ENCODE results near the gene MAJIN. TPM values are rescaled to one million over a fixed set of nuclear protein-coding genes. Genes with fewer than 3 reads are reported as not detected.

The MAJIN gene, protein sequence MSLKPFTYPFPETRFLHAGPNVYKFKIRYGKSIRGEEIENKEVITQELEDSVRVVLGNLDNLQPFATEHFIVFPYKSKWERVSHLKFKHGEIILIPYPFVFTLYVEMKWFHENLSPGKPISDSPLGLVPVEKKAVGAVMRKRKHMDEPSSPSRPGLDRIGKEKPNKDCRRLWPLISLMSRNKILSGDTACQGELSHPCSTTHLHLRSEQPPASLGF
- not detected for total RNA-seq
- not detected for polyA plus RNA-seq (ENCODE audit: insufficient read depth in 1 of 8, insufficient read length in 8 of 8, low replicate concordance in 1 of 8)
- long read RNA-seq, donor 1: 0 reads
- long read RNA-seq, donor 2: 0 reads
- long read RNA-seq, donor 3: 0 reads
- long read RNA-seq, donor 4: 0 reads
- long read RNA-seq, donor 5: 0 reads
- long read RNA-seq, donor 6: 0 reads
- long read RNA-seq, donor 7: 0 reads
- long read RNA-seq, donor 8: 0 reads
- long read RNA-seq, donor 9: 0 reads
- long read RNA-seq, donor 10, partial matches to known transcripts: 70 of 70 reads
- long read RNA-seq, donor 10, other reads (novel, unspliced or antisense): 0 of 70 reads
- long read RNA-seq, donor 11: 0 reads

DNA sequence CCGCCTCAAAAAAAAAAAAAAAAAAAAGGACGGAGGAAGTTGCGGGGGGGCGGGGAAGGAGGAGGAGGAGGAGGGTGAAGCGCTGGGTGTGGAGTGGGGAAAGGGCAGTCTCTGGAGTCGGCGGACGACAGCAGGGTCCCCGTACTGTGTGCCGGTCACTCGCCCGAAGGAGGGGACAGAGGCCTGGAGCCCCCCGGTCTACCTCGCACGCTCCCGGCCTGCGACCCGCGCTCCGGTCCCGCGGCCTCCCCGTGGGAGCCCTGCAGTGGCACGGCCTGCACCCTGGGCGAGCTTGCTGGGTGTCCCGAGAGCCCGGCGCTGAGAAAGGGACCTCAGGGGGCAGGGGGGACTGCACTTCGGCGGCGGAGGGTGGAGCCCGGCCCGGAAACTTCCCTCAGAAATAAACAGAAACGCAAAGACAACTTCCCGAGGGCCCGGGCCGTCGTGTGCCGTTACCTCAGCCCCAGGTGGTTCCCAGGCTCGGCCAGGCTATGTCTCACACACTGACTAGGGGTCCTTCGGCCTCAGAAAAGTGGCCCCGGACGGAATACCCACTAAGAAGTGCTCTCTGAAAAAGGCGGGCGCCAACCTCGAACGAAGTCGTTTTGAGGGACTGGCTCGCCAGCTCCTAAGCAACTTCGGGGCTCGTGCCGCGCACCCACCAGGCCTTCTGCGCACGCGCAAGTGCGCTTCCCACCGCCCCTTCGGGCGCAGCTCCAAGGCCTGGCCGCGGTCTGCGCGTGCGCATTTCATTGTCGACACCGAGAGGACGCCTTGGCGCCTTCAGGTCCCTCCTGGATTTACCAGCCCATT lies at the start of gene MAJIN:
TSS of gene MAJIN (minus strand) at position 688 of the 813 bp plus-strand sequence. CDS start 12,703 bp downstream, outside the sequence.
- WGBS (ENCODE audit: insufficient coverage): 12% methylated on average over 55 of the region's 69 CpGs
- H3K4me3 ChIP-seq (ENCODE audit: low read length): peak within 1 kb of the TSS; percentile 32
- peaks cover 10% of the 10 kb centered on the region for H3K4me1 ChIP-seq (ENCODE audit: control insufficient read depth, insufficient read depth, low read length)
- H3K27me3 ChIP-seq (ENCODE audit: control insufficient read depth, insufficient read depth, low read length): peaks cover 10% of the 10 kb centered on the region
- peak; percentile 81 for DNase-seq
- H3K9me3 ChIP-seq (replicated peaks; ENCODE audit: control insufficient read depth, low read depth, low read length): no peaks in the 10 kb centered on the region
- H3K27ac ChIP-seq (ENCODE audit: low read length): no peak within 1 kb of the TSS
- no peaks in the 10 kb centered on the region for H3K36me3 ChIP-seq (ENCODE audit: control insufficient read depth, insufficient read depth, low read length)

DNA sequence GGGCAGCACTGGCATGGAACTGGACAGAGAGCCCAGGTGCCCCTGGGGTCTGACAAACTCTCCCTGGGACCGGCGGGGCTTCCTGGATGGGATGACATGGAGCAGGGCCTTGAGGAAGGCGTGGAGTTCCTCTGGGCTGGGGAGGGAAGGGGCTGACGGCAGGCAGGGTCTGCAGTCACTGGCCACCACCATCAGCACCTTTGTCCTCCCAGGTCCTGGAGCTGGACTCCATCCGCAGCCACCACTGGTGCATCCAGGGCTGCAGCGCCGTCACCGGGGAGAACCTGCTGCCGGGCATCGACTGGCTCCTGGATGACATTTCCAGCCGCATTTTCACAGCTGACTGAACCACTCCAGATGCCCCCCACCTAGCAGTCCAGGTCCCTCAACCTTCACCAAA lies 49.6 kb upstream of the MAJIN start:
- H3K27me3 ChIP-seq (ENCODE audit: control insufficient read depth, insufficient read depth, low read length): no peaks in the 10 kb centered on the region
- H3K27ac ChIP-seq (ENCODE audit: low read length): no peak overlapping the region
- WGBS (ENCODE audit: insufficient coverage): 70% methylated on average over 3 of the region's 11 CpGs
- DNase-seq: no peak
- no peaks in the 10 kb centered on the region for H3K9me3 ChIP-seq (replicated peaks; ENCODE audit: control insufficient read depth, low read depth, low read length)
- H3K4me3 ChIP-seq (ENCODE audit: low read length): no peak overlapping the region
- H3K4me1 ChIP-seq (ENCODE audit: control insufficient read depth, insufficient read depth, low read length): no peaks in the 10 kb centered on the region
- H3K36me3 ChIP-seq (ENCODE audit: control insufficient read depth, insufficient read depth, low read length): peaks cover 49% of the 10 kb centered on the region

DNA sequence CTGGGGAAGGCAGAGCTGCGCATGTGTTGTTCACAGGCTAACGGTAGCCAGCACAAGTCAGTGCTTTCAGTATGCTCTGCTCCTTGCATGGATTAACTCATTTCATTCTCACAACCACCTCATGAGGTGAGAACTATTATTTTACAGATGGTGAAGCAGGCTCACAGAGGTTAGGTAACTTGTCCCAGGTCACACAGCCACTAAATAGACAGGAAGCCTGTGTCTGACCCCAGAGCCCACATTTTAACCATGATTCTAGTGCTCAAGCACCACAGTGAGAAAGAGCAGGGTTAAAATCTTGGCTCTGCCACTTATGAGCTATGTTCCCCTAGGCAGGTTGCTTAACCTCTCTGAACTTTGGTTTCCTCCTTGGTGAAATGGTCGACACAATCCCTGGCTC lies 49.1 kb upstream of the MAJIN start:
- Histone ChIP-seq H3K27ac (ENCODE audit: low read length) (no peak overlapping the region), H3K36me3 (ENCODE audit: control insufficient read depth, insufficient read depth, low read length) (peaks cover 49% of the 10 kb centered on the region), H3K9me3 (replicated peaks; ENCODE audit: control insufficient read depth, low read depth, low read length) (no peaks in the 10 kb centered on the region), H3K27me3 (ENCODE audit: control insufficient read depth, insufficient read depth, low read length) (no peaks in the 10 kb centered on the region), H3K4me1 (ENCODE audit: control insufficient read depth, insufficient read depth, low read length) (no peaks in the 10 kb centered on the region), H3K4me3 (ENCODE audit: low read length) (no peak overlapping the region)
- 40% methylated on average over 1 of the region's 3 CpGs for WGBS (ENCODE audit: insufficient coverage)
- no peak for DNase-seq

DNA sequence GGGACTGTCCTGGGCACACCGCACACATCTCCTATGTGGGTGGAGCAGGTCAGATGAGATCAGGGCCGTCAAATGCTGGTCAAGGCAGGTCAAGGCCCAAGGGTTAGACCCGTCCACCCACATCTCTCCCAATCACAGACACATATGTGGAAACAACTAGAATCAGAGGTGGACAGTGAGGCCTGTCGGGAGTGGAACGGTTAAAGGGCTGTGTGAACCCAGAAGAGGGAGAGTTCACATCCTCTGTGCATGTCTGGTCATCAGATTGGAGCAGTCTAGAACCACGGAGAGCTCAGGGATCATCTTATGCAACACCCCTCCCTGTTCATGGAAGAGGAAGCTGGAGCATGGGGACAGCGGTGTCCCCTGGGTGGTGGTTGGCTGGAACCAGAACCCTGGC lies 47.9 kb upstream of the MAJIN start:
- peaks cover 49% of the 10 kb centered on the region for H3K36me3 ChIP-seq (ENCODE audit: control insufficient read depth, insufficient read depth, low read length)
- no peak overlapping the region for H3K27ac ChIP-seq (ENCODE audit: low read length)
- WGBS (ENCODE audit: insufficient coverage): 83% methylated on average over 2 of the region's 7 CpGs
- no peaks in the 10 kb centered on the region for H3K27me3 ChIP-seq (ENCODE audit: control insufficient read depth, insufficient read depth, low read length)
- no peak for DNase-seq
- no peak overlapping the region for H3K4me3 ChIP-seq (ENCODE audit: low read length)
- H3K9me3 ChIP-seq (replicated peaks; ENCODE audit: control insufficient read depth, low read depth, low read length): no peaks in the 10 kb centered on the region
- peaks cover 2% of the 10 kb centered on the region for H3K4me1 ChIP-seq (ENCODE audit: control insufficient read depth, insufficient read depth, low read length)

DNA sequence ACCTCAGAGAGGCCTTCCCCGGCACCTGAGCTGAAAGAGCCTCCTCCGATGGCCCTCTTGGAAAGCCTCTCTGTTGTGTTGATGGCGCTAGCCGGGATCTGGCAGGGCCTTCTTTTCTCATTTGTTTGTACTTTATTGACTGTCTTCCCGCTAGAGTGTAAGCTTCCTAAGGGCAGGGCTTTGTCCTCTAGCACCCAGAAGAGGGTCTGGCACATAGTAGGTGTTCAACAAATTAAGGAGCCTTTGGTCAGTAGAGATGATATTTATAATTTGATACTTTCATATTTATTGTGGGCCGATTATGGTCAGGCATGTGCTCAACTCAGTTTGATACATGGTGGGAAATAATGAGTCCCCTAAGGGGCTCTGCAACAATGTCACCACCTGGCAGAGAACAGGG lies 46.0 kb upstream of the MAJIN start:
- peaks cover 12% of the 10 kb centered on the region for H3K4me1 ChIP-seq (ENCODE audit: control insufficient read depth, insufficient read depth, low read length)
- WGBS (ENCODE audit: insufficient coverage): 97% methylated on average over 4 of the region's 6 CpGs
- no peaks in the 10 kb centered on the region for H3K27me3 ChIP-seq (ENCODE audit: control insufficient read depth, insufficient read depth, low read length)
- DNase-seq: no peak
- peaks cover 49% of the 10 kb centered on the region for H3K36me3 ChIP-seq (ENCODE audit: control insufficient read depth, insufficient read depth, low read length)
- no peak overlapping the region for H3K4me3 ChIP-seq (ENCODE audit: low read length)
- no peaks in the 10 kb centered on the region for H3K9me3 ChIP-seq (replicated peaks; ENCODE audit: control insufficient read depth, low read depth, low read length)
- H3K27ac ChIP-seq (ENCODE audit: low read length): no peak overlapping the region

DNA sequence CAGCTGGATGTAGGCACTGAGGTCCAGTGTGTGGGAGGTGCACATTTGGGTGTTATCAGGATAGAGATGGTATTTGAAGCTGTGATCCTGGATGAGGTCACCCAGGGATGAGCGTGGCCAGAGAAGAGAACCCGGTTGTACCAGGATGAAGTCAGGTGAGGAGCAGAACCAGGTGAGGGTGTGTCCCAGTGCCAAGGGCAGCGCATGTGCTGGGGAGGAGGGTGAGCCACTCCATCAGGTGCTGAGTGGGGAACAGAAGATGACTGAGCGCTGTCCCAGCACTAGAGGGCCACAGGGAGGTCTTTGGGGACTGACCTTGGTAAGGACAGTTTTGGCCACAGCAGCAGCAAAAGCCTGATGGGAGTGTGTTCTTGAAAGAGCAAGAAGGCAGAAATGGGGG lies 44.8 kb upstream of the MAJIN start:
- no peak overlapping the region for H3K27ac ChIP-seq (ENCODE audit: low read length)
- DNase-seq: no peak
- peaks cover 14% of the 10 kb centered on the region for H3K4me1 ChIP-seq (ENCODE audit: control insufficient read depth, insufficient read depth, low read length)
- H3K9me3 ChIP-seq (replicated peaks; ENCODE audit: control insufficient read depth, low read depth, low read length): no peaks in the 10 kb centered on the region
- H3K4me3 ChIP-seq (ENCODE audit: low read length): no peak overlapping the region
- 91% methylated on average over 4 of the region's 4 CpGs for WGBS (ENCODE audit: insufficient coverage)
- peaks cover 41% of the 10 kb centered on the region for H3K36me3 ChIP-seq (ENCODE audit: control insufficient read depth, insufficient read depth, low read length)
- no peaks in the 10 kb centered on the region for H3K27me3 ChIP-seq (ENCODE audit: control insufficient read depth, insufficient read depth, low read length)

DNA sequence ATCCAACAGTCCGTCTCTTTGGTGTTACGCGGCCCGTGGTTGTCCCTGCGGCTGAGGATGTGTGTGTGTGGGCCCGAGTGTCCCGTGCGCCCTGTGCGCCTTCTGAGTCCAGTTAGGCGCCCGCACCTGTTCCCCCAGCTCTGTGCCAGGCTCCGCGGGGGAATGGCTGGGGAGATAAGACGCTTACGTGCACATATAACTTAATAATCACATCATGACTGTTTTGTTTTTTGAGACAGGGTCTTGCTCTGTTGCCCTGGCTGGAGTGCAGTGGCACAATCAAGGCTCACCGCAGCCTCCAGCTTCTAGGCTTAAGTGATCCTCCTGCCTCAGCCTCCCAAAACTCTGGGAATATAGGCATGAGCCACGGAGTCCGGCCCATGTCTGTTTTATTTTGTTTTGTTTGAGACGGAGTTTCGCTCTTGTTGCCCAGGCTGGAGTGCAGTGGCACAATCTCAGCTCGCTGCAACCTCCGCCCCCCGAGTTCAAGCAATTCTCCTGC lies 42.9 kb upstream of the MAJIN start:
- WGBS (ENCODE audit: insufficient coverage): 34% methylated on average over 14 of the region's 23 CpGs

DNA sequence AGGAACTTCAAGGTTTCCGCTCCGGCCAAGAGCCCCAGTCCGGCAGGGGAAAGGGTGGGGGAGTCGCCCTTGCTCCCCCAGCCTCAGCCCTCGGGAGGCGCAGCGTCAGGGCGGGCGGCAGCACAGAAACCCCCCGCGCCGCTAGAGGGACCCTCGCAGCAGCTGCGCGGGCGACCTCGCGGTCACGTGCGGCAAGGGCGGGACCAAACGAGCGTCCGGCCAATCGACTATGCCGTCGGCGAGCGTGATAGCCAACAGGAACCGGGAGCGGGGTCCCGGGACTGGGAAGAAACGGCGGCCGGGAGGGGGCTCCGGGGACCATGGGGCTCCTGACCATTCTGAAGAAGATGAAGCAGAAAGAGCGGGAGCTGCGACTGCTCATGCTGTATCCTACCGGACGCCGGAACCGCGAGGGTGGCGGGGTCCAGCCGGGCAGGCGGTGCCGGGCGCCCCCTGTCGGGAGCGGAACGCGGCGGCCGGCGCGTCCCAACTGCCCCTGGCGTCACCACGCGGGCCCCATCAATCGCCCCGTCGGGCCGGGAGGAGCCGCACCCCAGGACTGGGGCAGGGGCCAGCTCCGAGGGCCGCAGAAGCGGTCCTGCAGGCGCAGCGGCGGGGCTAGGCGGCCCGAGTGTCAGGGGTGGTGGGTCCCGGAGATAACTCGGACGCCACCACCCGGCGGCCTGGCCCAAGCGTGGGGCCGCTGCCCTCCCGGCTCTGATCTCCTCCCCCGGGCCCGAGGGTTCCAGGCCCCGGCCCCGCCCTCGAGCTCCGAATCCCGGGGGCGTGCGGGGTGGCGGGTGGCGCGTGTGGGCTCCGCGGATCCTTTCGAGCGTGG lies 42.2 kb upstream of the MAJIN start, which contains the start of gene ARL2:
TSS of gene ARL2 (plus strand) at position 273 of the 838 bp plus-strand sequence. CDS start at position 321, 48 bp downstream.
- H3K36me3 ChIP-seq (ENCODE audit: control insufficient read depth, insufficient read depth, low read length): peaks cover 22% of the 10 kb centered on the region
- H3K4me3 ChIP-seq (ENCODE audit: low read length): peak within 1 kb of the TSS; percentile 85
- no peaks in the 10 kb centered on the region for H3K9me3 ChIP-seq (replicated peaks; ENCODE audit: control insufficient read depth, low read depth, low read length)
- peak within 1 kb of the TSS; percentile 100 for H3K27ac ChIP-seq (ENCODE audit: low read length)
- WGBS (ENCODE audit: insufficient coverage): under 1% methylated on average over 95 of the region's 96 CpGs
- DNase-seq: peak; percentile 97
- no peaks in the 10 kb centered on the region for H3K27me3 ChIP-seq (ENCODE audit: control insufficient read depth, insufficient read depth, low read length)
- peaks cover 14% of the 10 kb centered on the region for H3K4me1 ChIP-seq (ENCODE audit: control insufficient read depth, insufficient read depth, low read length)

More for the DNA sequence above, 42.9 kb upstream of the MAJIN start:
- no peak for DNase-seq
- Histone ChIP-seq H3K27me3 (ENCODE audit: control insufficient read depth, insufficient read depth, low read length) (no peaks in the 10 kb centered on the region), H3K27ac (ENCODE audit: low read length) (peak overlapping the region; percentile 100), H3K9me3 (replicated peaks; ENCODE audit: control insufficient read depth, low read depth, low read length) (no peaks in the 10 kb centered on the region), H3K4me3 (ENCODE audit: low read length) (peak overlapping the region; percentile 85), H3K4me1 (ENCODE audit: control insufficient read depth, insufficient read depth, low read length) (peaks cover 14% of the 10 kb centered on the region), H3K36me3 (ENCODE audit: control insufficient read depth, insufficient read depth, low read length) (peaks cover 27% of the 10 kb centered on the region)

DNA sequence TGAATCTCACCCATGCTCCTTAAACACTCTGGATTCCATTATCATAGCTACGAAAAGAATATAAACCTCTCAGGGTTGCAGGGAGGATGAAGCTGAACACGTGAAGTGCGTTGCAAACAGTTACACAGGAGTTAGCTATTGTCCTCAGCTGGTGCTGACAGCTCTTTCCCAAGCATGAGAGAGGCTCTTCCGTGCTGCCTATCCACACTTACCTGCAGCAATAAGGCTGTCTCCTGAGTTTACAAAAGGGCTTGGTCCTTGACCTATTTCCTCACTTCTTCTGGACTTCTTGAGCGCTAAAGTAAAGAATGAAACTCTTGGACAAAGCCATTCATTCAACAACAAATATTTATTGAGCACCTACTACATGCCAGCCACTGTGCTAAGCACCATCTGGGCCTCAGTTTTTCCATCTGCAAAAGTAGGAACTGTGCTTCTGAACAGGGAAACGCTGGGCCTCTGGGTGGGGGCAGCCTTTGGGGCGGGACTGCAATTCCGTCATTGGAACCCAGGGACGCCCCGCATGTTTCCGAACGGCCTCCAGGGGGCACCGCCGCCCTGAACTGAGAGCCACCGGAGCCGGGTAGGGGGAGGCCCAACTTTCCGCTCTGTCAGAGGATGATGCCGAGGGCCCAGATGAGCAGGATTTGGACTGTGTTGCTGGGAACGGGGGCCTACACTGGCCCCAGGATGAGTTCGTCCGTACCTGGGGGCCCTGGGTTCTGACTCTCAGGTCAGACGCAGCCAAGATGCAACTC lies 41.4 kb upstream of the MAJIN start:
- Histone ChIP-seq H3K36me3 (ENCODE audit: control insufficient read depth, insufficient read depth, low read length) (peaks cover 15% of the 10 kb centered on the region), H3K9me3 (replicated peaks; ENCODE audit: control insufficient read depth, low read depth, low read length) (no peaks in the 10 kb centered on the region), H3K27me3 (ENCODE audit: control insufficient read depth, insufficient read depth, low read length) (no peaks in the 10 kb centered on the region), H3K4me1 (ENCODE audit: control insufficient read depth, insufficient read depth, low read length) (peaks cover 14% of the 10 kb centered on the region), H3K4me3 (ENCODE audit: low read length) (peak overlapping the region; percentile 85), H3K27ac (ENCODE audit: low read length) (peak overlapping the region; percentile 100)
- WGBS (ENCODE audit: insufficient coverage): 10% methylated on average over 21 of the region's 22 CpGs
- peak; percentile 96 for DNase-seq

All from muscle of leg (tissue), 16 donors.